GM19043 (cell line): ENCODE results near the gene L1CAM.

ENCODE experiments used
- ATAC-seq: cut with Tn5 transposase; IDR thresholded peaks from one replicate; pipeline ENCODE4 v1.9.1; 2021; ENCODE audit warnings: low read depth; ENCODE audit not compliant: unreplicated experiment

L1CAM gene, protein sequence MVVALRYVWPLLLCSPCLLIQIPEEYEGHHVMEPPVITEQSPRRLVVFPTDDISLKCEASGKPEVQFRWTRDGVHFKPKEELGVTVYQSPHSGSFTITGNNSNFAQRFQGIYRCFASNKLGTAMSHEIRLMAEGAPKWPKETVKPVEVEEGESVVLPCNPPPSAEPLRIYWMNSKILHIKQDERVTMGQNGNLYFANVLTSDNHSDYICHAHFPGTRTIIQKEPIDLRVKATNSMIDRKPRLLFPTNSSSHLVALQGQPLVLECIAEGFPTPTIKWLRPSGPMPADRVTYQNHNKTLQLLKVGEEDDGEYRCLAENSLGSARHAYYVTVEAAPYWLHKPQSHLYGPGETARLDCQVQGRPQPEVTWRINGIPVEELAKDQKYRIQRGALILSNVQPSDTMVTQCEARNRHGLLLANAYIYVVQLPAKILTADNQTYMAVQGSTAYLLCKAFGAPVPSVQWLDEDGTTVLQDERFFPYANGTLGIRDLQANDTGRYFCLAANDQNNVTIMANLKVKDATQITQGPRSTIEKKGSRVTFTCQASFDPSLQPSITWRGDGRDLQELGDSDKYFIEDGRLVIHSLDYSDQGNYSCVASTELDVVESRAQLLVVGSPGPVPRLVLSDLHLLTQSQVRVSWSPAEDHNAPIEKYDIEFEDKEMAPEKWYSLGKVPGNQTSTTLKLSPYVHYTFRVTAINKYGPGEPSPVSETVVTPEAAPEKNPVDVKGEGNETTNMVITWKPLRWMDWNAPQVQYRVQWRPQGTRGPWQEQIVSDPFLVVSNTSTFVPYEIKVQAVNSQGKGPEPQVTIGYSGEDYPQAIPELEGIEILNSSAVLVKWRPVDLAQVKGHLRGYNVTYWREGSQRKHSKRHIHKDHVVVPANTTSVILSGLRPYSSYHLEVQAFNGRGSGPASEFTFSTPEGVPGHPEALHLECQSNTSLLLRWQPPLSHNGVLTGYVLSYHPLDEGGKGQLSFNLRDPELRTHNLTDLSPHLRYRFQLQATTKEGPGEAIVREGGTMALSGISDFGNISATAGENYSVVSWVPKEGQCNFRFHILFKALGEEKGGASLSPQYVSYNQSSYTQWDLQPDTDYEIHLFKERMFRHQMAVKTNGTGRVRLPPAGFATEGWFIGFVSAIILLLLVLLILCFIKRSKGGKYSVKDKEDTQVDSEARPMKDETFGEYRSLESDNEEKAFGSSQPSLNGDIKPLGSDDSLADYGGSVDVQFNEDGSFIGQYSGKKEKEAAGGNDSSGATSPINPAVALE

DNA sequence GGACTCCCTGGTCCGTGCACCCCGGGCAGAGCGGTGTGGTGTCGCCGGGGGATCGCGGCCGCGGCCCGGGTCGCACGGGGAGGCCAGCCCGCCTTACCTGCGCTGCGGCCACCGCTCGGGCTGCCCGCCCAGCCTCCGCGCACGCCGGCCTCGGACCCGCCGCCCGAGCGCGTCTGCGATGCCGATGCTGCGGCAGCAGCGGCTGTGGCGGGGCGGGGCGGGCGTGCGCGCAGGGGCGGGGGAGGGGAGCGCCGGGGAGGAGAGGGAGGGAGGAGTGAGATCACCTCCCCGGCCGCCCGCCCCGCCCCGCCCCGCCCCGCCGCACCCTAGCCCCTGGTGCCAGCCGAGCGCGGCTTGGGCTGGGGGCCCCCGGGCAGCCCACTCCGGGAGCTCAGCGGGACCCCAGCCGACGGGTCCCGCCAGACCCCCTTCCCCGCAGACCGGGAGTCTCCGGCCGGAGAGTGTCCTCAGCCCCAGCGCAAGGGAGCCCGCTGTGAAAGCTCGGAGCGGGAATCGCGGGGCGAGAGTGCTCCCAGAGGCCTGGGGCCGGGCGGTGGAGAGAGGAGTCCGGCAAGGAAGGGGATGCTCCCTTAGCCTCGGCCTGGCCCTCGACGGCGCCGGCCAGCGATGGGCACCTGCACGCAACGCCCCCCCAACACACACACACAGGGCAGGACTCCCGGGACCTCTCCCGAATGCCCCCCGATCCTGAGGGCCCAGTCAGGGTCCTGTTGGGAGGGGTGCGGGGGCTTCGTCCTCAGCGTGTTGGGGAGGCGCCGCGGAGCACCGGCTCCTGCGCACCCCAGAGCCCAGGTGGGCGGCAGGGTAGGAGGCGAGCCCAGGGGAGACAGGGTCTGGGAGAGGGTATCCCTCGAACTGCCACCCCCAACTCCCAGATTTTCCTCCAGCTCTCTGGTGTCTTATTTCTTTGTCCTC lies at the start of gene L1CAM:
Gene L1CAM, minus strand, starts transcription at position 206 of the 936 bp plus-strand sequence. CDS start 10,337 bp downstream, outside the sequence.
- ATAC-seq: no peak

DNA sequence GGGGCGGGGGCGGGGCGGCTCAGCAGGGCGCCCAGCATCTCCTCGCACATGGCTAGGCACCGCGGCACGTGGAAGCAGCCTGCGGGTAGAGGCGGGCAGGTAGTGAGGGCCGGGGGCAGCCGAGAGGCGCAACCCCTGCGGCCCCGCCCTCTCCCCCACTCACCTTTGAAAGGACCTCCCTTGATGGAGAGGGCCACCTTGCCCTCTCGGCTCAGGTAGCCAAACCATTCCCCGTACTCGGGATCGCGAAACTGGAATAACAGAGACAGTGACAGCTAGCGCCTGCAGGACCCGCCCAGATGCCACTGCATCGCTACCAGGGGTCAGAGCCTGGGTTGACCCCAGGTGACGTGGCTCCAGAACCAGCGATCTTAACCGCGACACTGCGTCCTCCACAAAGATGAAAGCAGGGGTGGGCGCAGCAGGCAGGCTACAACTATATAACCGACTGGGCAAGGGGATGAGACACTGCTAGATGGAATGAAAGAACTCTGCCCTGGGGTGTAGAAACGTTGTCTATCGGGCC lies 49.4 kb upstream of the L1CAM start:
- ATAC-seq: peak; percentile 20

DNA sequence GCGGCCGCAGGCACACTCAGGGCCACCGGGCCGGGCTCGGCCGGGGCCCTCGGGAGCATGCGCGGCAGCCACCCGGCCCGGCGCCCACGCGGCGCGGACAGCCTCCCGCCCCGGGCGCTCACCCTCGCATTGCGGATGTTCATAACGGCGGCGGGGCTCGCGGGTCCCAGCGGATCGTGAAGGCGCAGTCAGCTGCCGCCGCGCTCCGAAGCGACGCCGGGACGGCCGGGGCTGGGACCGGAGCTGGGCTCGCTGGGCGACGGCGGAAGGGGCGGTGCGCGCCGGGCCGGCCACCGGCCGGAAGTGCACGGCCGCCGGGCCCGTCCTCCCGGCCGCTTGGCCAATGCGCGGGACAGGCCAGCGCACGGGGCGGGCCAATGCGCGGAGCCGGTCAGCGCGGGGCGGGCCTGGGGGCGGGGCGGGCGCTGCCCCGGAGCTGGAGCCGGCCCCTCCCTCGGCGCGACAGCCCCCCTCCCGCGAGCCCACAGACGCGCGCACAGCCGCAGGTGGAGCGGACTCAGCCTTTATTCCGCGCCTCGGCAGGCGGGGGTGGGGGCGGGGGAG lies 48.9 kb upstream of the L1CAM start, which contains the start of gene NAA10:
Gene NAA10, minus strand, starts transcription at position 276 of the 564 bp plus-strand sequence. Its CDS starts 133 bp downstream, at position 143.
- peak; percentile 76 for ATAC-seq

DNA sequence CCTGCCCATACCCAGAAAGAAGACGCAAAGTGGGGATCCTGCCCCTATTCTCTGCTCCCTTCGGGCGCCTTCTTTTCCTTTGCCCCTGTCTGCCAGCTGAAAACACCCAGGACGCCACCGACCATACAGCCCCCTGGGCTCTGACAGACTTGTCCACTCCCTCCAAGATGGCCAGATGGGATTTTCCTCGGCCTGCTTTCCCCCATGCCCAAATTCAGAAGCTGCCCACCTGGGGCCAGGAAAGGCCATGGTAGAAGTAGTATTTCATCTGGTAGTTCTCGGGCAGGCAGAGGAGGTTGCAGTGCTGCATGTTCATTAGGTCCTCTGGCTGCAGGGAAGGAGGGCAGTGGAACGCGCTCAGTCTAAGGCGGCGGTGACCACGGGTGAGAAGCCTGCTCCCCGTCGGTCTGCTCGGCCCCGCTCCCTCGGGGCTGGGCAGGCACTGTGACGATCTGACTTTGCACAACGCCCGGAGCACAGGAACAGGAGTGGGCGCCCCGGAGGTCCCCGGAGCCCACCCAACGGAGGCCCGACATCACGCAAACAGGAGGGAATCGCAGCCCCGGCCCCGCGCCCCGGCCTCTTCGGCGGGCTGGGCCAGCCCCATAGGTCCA lies 48.3 kb upstream of the L1CAM start:
- ATAC-seq: no peak

DNA sequence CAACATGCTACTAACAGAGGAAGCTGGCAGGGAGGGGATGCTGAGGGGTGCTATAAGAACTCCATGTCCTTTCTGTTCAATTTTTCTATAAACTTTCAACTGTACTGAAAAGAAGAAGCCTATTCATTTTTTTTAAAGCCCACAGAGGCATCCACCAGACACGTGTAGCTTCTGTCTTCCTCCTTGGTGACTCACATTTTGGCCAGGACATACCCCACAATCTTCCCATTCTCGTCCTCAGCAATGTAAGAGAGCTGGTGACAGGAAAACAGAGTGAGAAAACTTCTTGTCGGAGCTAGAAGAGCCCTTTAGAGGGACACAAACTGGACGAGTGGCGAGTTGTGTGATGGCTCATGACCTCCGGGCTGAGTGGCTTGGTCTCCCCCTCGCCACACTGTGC lies 47.8 kb upstream of the L1CAM start:
- ATAC-seq: no peak

DNA sequence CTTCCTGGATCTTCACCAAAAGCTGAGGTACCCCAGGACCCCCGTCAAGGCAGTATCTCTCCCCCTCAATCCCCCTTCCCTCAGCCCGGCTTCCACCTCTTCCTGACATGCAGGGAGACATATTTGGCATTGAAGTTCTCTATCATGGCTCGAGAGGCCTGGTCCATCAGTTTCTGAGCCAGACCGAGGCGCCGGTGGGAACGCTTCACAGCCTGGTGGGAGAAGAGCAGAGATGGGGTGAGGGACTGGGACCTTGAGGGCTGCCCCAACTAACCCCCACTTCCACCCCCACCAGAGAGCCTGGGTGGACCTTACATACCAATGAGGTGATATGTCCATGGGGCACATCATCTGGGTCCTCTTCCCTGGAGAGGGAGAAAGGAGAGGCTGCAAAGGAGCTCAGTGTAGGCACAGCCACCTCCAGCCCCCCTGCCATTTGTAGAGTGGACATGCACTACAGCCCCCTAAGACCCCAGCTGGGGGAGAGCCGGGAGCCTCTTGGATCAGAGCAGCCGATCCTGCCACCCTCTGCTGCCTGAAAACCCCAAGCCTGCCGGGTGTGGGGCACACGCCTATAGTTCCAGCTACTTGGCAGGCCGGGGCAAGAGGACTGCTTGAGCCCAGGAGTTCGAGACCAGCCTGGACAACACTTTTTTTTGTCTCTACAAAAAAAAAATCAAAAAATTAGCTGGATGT lies 46.4 kb upstream of the L1CAM start:
- no peak for ATAC-seq

DNA sequence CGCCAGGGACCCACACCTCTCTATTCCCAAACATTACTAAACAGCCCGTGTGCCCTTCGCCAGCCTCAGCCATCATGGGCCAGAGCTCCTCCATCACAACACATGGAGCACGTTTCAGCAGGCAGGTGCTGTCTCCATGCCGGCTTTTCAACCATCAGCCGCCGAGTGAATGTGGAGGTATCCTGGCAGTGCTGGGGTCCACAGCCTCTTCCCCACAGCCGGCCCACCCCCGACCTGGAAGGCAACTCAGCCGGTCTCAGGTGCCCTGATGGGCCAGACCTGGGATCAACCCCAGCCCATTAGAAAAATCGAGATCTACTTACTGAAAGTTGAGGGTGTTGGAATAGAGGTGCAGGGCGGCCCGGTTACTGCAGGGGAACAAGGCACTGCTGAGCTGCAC lies 45.8 kb upstream of the L1CAM start:
- ATAC-seq: no peak

DNA sequence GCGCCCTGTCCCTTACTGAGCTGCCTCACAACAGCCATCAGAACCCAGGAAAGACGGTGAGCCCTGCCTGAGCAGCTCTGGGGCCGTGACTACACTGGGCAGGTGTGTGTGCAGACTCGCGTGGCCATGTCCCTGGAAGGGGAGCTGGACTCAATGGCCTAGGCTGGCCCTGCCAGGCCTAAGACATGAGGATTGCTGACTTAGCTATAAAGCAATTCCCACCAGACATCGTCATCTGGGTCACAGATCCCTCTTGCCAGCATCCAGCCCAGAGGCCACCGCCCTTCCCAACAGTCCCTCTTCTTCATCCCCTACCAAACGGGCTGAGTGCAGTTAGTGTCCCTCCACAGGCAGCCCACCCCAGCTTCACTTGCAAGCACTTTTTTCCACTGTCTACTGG lies 45.2 kb upstream of the L1CAM start:
- no peak for ATAC-seq

DNA sequence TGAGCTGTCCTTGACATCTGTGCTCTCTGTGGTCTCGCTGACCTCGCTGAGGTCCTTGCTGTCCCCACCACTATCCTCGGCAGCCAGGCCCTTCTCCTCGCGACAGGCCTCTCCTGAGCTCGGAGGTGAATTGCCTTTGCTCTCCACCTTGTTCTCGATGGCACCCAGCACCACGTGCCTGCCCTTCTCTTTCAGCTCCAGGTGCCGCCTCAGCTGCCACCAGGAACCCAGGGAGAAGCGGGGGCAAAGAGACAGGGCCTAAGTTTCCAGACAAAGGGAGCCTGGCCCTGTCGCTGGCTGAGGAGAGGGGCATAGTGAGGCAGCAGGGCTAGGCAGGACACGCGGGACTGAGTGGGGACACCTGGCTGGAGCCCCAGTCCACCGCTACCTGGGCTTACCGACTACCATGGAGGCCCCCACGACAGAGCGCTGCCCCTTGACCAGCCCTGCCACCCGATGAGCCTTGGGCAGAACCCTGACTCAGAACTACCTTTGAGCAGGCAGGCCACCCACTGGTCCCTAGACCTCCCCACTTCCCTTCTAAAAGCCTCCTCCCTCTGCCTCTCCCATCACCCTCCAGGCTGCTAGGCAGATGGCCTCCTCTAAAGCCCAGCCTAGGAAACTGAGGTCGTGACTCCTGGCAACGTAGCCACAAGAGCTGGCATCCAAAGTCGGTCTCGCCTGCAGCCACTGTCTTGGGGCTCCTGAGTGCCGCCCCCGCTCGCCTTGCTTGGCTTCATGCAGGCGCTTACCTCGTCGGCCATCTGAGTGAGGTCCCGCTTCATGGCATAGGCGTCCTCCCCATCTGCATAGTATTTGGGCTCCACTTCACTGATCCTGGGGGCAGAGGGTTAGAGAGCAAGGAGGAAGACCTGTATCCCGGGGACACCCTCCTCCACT lies 44.3 kb upstream of the L1CAM start:
- no peak for ATAC-seq

DNA sequence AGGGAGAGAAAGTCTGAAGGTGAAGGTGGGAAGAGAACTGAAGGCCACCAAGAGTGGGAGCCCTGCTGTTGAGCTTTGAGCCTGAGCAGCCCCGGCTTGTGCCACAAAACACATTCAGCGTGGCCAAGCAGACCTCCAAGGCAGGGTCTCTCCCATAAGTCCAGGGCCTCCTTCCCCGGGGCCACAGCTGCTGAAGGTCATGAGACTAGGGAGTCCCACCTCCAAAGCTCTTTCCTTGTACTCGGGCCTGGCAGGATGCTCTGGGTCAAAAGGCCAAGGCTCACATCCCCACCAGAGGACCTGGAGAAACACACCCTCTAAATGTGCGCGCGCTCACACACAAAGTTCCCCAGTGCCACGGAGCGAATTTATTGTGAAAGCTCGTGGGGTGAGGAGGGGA lies 43.6 kb upstream of the L1CAM start:
- no peak for ATAC-seq

DNA sequence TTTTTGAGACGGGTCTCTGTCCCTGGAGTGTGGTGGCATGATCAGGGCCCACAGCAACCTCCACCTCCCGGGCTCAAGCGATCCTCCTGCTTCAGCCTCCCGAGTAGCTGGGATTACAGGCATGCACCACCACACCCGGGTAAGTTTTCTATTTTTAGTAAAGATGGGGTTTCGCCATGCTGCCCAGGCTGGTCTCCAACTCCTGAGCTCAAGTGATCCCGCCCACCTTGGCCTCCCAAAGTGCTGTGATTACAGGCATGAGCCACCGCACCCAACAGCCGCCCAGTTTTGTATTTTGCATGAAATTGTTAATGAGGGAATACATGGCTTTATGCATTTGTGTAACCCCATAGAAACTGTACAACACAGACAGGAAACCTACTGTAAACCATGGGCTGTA lies 42.9 kb upstream of the L1CAM start:
- ATAC-seq: no peak

DNA sequence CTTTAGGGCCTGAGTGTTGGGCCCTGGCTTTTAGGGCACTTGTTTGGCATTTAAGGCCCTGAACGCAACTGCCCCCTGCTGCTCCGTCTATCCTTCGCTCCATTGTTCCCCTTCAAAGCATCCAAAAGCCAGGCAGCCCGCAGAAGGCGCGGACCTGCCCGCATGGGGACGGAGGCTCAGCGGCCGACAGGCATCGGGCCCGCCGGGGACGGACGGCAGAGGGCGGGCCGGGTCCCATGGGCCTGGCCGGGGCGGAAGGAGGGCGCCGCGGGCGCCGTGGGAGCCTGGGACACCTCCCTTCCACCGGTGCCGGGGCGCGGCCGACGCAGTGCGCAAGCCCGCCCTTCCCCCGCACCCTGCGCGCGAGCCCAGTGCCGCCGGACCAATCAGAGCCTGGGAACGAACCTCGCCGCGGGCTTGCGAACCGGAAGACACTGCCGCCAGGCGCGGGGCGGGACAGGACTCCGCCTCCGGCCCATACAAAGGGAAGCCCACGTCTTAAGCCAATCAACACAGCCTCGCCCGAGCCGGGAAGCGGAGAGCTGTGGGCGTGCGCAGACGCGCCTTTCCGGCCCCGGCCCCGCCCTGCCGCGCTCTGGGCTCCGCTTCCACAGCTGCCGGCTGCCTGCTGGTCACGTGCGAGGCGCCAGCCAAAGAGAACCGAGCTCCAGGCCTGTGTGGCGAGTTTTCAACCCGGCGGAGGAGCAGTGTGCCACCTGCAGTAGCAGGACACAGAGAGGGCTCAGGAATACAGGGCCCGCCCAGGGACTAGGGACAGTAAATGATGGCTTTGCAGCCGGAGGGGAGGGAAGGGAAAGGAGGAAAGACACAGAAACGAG lies 42.2 kb upstream of the L1CAM start:
- ATAC-seq: peak; percentile 62

DNA sequence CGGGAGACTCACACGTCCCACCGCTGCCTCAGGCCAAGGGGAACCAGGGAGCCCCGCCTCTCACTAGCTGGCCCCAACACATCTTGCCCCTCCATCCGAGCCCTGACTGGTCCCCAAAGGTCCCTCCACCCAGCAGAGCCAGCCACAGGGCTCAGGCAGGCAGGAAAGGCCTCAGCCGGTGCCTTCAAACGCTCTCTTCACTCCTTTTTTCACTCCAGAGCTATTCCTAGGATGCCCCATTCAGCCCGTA lies 41.6 kb upstream of the L1CAM start:
- no peak for ATAC-seq

DNA sequence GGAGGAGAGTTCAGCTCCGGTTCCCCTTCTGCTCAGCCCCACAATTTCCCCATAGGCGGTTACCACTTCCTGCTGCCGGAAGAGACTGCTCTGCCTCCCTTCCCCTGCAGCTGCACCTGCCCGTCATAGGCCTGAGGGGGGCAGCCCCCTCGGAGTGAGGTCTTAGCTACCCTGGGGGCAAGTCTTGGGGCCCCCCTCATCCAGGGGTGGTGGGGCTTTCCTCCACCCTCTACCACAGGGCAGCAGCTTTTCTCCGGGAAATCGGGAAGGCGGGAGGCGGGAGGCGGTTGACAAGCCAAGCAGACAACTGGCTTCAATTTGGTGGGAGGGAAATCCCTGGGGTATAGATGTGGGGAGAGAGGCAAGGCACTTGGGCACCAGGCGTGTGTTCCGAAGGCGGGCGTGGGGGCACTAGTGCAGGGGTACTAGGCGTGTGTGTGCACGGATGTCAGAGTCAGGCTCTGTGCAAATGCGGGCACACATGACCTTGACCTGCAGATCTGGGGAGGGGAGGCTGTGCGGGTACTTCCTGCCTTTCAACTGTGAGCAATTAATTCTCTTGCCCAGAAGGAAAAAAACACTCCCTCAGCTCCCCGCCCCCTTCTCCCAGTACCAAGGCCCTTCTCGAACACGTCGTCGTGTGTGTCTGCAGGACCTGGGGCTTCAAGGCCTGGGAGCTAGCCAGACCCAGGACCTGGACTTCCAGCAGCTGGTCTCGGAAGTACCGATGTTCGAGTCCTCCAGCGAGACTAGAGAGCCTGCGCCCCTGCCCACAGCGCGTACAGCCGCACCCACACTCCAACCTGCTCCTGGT lies 41.1 kb upstream of the L1CAM start:
- peak; percentile 32 for ATAC-seq

DNA sequence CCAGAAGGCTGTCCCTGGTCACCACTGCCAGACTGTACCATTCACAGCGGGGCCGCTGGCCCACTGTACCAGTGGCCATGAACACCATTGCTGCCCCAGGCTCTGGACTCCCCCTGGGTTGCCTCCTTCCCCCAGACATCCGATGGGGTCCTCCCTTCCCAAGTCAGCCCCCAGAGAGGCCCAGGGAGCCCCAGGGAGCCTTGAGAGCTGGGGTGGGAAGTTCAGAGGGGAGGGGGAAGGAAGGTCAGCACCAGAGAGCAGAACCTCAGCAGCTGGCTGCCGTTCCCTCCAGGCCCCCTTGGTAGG lies 40.5 kb upstream of the L1CAM start:
- ATAC-seq: no peak
